H1 (cell line): ENCODE data around the gene ZNF765. TPM values are rescaled to one million over a fixed set of nuclear protein-coding genes. Genes with fewer than 3 reads are reported as not detected.
A peak's percentile ranks its signal among the peaks of the same experiment; 100 is the strongest.

Experiments used
- CTCF ChIA-PET: fragments of 300-600 bp; sonication (Branson Sonifier 250); formaldehyde crosslinking; loops from one replicate; lab custom pipeline; 2021; ENCODE audit not compliant: partially characterized antibody; lab: Charles Lee
- POLR2A ChIA-PET: fragments of 300-600 bp; sonication (Branson Sonifier 250); formaldehyde crosslinking; loops from one replicate; lab custom pipeline; 2021; ENCODE audit warnings: inconsistent platforms; ENCODE audit not compliant: partially characterized antibody; lab: Charles Lee
- DNase-seq, 2 experiments: peaks; one replicate each; pipeline versions ENCODE4 v3.0.0 to v3.0.0-alpha.2; 2010 to 2022; ENCODE audit warnings: low spot score in 2 of 2, low read depth in 1 of 2, mixed read lengths in 1 of 2
- FAIRE-seq: peaks from 2 replicates; lab custom pipeline; 2011; peaks lifted over from hg19 to GRCh38; lab: Jason Lieb, UNC
- H2AFZ ChIP-seq: 2 replicates; pipeline ENCODE4 v1.8.1; 2012; ENCODE audit warnings: low read length, inconsistent platforms
- H2AK5ac ChIP-seq: 2 replicates; pipeline ENCODE4 v1.6.1; 2013; ENCODE audit warnings: low read depth, low read length
- H2BK120ac ChIP-seq: replicated peaks from 2 replicates; pipeline ENCODE3; 2013; ENCODE audit warnings: low read depth, low read length, inconsistent platforms
- H2BK12ac ChIP-seq: 2 replicates; pipeline ENCODE4 v1.6.1; 2013; ENCODE audit warnings: low read depth, low read length
- H2BK15ac ChIP-seq: 2 replicates; pipeline ENCODE4 v1.6.1; 2013; ENCODE audit warnings: low read length
- H2BK20ac ChIP-seq: 2 replicates; pipeline ENCODE4 v1.6.1; 2013; ENCODE audit warnings: low read length
- H2BK5ac ChIP-seq: 2 replicates; pipeline ENCODE4 v1.6.1; 2013; ENCODE audit warnings: low read depth, low read length
- H3K14ac ChIP-seq: 2 replicates; pipeline ENCODE4 v1.6.1; 2013; ENCODE audit warnings: inconsistent platforms; ENCODE audit not compliant: insufficient read length
- H3K18ac ChIP-seq: 2 replicates; pipeline ENCODE4 v1.6.1; 2013; ENCODE audit warnings: low read length; ENCODE audit errors: extremely low read depth
- H3K23ac ChIP-seq: 2 replicates; pipeline ENCODE4 v1.6.1; 2013; ENCODE audit warnings: inconsistent platforms; ENCODE audit not compliant: insufficient read length
- H3K23me2 ChIP-seq: 2 replicates; pipeline ENCODE4 v1.6.1; 2013; ENCODE audit warnings: low read depth, low read length
- H3K27ac ChIP-seq: 2 replicates; pipeline ENCODE4 v1.6.1; 2011; ENCODE audit warnings: low read depth, low read length, inconsistent platforms
- H3K27me3 ChIP-seq, 4 experiments: replicated peaks in 1 of 4; 1 replicate in 1 of 4; 2 replicates in 3 of 4; pipeline versions ENCODE4 v1.6.1 to v1.8.1; 2011 to 2013; ENCODE audit warnings: low read length in 3 of 4, mild to moderate bottlenecking in 3 of 4, inconsistent platforms in 2 of 4, mixed read lengths in 2 of 4, moderate library complexity in 1 of 4; ENCODE audit not compliant: control insufficient read depth in 3 of 4, insufficient read depth in 3 of 4; ENCODE audit errors: extremely low read depth in 1 of 4
- H3K36me3 ChIP-seq, 4 experiments: 2 replicates each; pipeline versions ENCODE4 v1.6.1 to v1.8.1; 2011 to 2013; ENCODE audit warnings: mild to moderate bottlenecking in 4 of 4, low read length in 3 of 4, moderate library complexity in 2 of 4, control low read depth in 1 of 4, inconsistent platforms in 1 of 4; ENCODE audit not compliant: insufficient read depth in 4 of 4, control insufficient read depth in 2 of 4
- H3K4ac ChIP-seq: replicated peaks from 2 replicates; pipeline ENCODE3; 2013; ENCODE audit warnings: low read length, low read depth, mixed read lengths, inconsistent platforms; ENCODE audit not compliant: insufficient read length
- H3K4me1 ChIP-seq, 4 experiments: replicated peaks in 1 of 4; 1 replicate in 1 of 4; 2 replicates in 3 of 4; pipeline versions ENCODE4 v1.6.1 to v1.8.1; 2011 to 2013; ENCODE audit warnings: low read length in 3 of 4, inconsistent platforms in 2 of 4, mixed read lengths in 1 of 4; ENCODE audit not compliant: insufficient read depth in 4 of 4, control insufficient read depth in 3 of 4
- H3K4me2 ChIP-seq, 2 experiments: 2 replicates each; pipeline versions ENCODE4 v1.6.1 to v1.8.1; 2011 to 2013; ENCODE audit warnings: low read depth in 2 of 2, low read length in 2 of 2, control low read depth in 1 of 2, inconsistent platforms in 1 of 2, mild to moderate bottlenecking in 1 of 2; ENCODE audit not compliant: insufficient read depth in 1 of 2
- H3K4me3 ChIP-seq, 4 experiments: fragments of 200-600, 300-600 bp in 1 of 4; sonication (generic), shearing (Covaris generic), sonication (Bioruptor Twin) in 1 of 4; 2 replicates each; pipeline versions ENCODE4 v1.5.1 to v1.8.1; 2011 to 2016; ENCODE audit warnings: low read length in 4 of 4, low read depth in 3 of 4, control low read depth in 2 of 4, inconsistent platforms in 2 of 4, mild to moderate bottlenecking in 2 of 4, mixed read lengths in 1 of 4, moderate library complexity in 1 of 4; ENCODE audit not compliant: insufficient read depth in 2 of 4; ENCODE audit errors: extremely low read depth in 1 of 4
- H3K56ac ChIP-seq: replicated peaks from 2 replicates; pipeline ENCODE3; 2013; ENCODE audit warnings: low read depth, mild to moderate bottlenecking, mixed read lengths, low read length, inconsistent platforms; ENCODE audit not compliant: insufficient read length
- H3K79me1 ChIP-seq: 2 replicates; pipeline ENCODE4 v1.6.1; 2013; ENCODE audit warnings: low read depth, low read length, control low read depth
- H3K79me2 ChIP-seq, 2 experiments: 2 replicates each; pipeline versions ENCODE4 v1.6.1 to v1.8.1; 2012 to 2013; ENCODE audit warnings: low read length in 2 of 2, mild to moderate bottlenecking in 2 of 2, inconsistent platforms in 1 of 2; ENCODE audit not compliant: insufficient read depth in 2 of 2, control insufficient read depth in 1 of 2
- H3K9ac ChIP-seq, 4 experiments: replicated peaks in 1 of 4; 1 replicate in 1 of 4; 2 replicates in 3 of 4; pipeline versions ENCODE4 v1.6.1 to v1.8.1; 2011 to 2013; ENCODE audit warnings: low read depth in 3 of 4, low read length in 3 of 4, control low read depth in 2 of 4, mild to moderate bottlenecking in 2 of 4, moderate library complexity in 2 of 4, inconsistent platforms in 1 of 4; ENCODE audit errors: extremely low read depth in 1 of 4
- H3K9me3 ChIP-seq, 2 experiments: 2 replicates each; pipeline versions ENCODE4 v1.6.1 to v1.8.1; 2012 to 2013; ENCODE audit warnings: mild to moderate bottlenecking in 2 of 2, moderate library complexity in 2 of 2, control low read depth in 1 of 2, inconsistent platforms in 1 of 2, low read depth in 1 of 2, low read length in 1 of 2, mixed read lengths in 1 of 2; ENCODE audit not compliant: insufficient read depth in 2 of 2
- H4K20me1 ChIP-seq, 2 experiments: replicated peaks in 1 of 2; 2 replicates each; pipeline versions ENCODE3 to v1.8.1; 2011 to 2013; ENCODE audit warnings: inconsistent platforms in 2 of 2, low read length in 2 of 2, mild to moderate bottlenecking in 1 of 2; ENCODE audit not compliant: insufficient read depth in 2 of 2, control insufficient read depth in 1 of 2
- H4K5ac ChIP-seq: 2 replicates; pipeline ENCODE4 v1.6.1; 2013; ENCODE audit warnings: low read length, low read depth, mixed read lengths, inconsistent platforms; ENCODE audit not compliant: insufficient read length
- H4K8ac ChIP-seq: 2 replicates; pipeline ENCODE4 v1.8.0; 2013; ENCODE audit warnings: mild to moderate bottlenecking, moderate library complexity, low read length, inconsistent platforms; ENCODE audit not compliant: insufficient read depth; ENCODE audit errors: extremely low read depth
- H4K91ac ChIP-seq: replicated peaks from 2 replicates; pipeline ENCODE3; 2013; ENCODE audit warnings: low read length, mixed read lengths, inconsistent platforms; ENCODE audit not compliant: insufficient read length
- RBBP5 ChIP-seq: IDR thresholded peaks from 2 replicates; pipeline ENCODE4 v1.7.1; 2012; ENCODE audit warnings: low read depth, mild to moderate bottlenecking, inconsistent platforms, low read length, moderate library complexity, borderline replicate concordance
- SIN3A ChIP-seq, 2 experiments: IDR thresholded peaks in 1 of 2; conservative IDR thresholded peaks in 1 of 2; 2 replicates each; pipeline ENCODE4 v1.6.1; 2011 to 2012; ENCODE audit warnings: low read length in 2 of 2, improper control_type of control experiment in 1 of 2, low read depth in 1 of 2, mild to moderate bottlenecking in 1 of 2
- SRF ChIP-seq: IDR thresholded peaks from 2 replicates; pipeline ENCODE4 v1.6.1; 2011; ENCODE audit warnings: mild to moderate bottlenecking, low read depth, low read length, moderate library complexity
- WGBS, 2 experiments: shearing (Covaris generic) in 1 of 2; methylation state at CpG; one replicate each; pipeline versions ENCODE4 v1.1.6 to v1.1.7; 2013 to 2015; ENCODE audit warnings: low lambda C conversion rate in 2 of 2, mixed read lengths in 2 of 2, inconsistent platforms in 1 of 2, low coverage in 1 of 2, missing lambda C conversion rate in 1 of 2; ENCODE audit not compliant: insufficient replicate concordance in 2 of 2, insufficient coverage in 1 of 2, insufficient read length in 1 of 2; ENCODE audit errors: extremely low coverage in 1 of 2, missing lambda C conversion rate in 1 of 2; 5-methylcytosine and 5-hydroxymethylcytosine counted together
- polyA plus RNA-seq, 7 experiments: library from polyadenylated mRNA; depleted of rRNA in 3 of 7; stranded (reverse) in 5 of 7; unstranded in 2 of 7; fragments of >200 nt in 5 of 7; fragments of 200-250 nt in 2 of 7; gene quantifications; 1 replicate in 5 of 7; 2 replicates in 1 of 7; 4 replicates in 1 of 7; pipeline versions ENCODE4 v1.2.1 to v1.2.3, GENCODE V29; 2011 to 2013; ENCODE audit warnings: missing spikeins in 2 of 7, mixed read lengths in 2 of 7
- total RNA-seq: library from RNA; stranded (reverse); fragmentation: NEBNext Ultra II Directional; extraction: Animal tissue kit (Norgen Biotek cat#: 25700); gene quantifications from 2 replicates; pipeline ENCODE4 v1.2.1, GENCODE V29; 2021

ZNF765 gene
- total and polyA plus RNA-seq, 2 of the 8 experiments (the other 6 are each of a cell fraction or from before 2014, with no cell fraction given), result 4.5 to 22.3 TPM

- POLR2A ChIA-PET, result interaction anchor here (0.6 to 1.4 kb wide), 3 partner anchors 30 to 1562 kb away, joined by 3 to 11 read pairs (median 4); partner anchors contain the start of gene ZNF761
Observed at GRCh38 chr19:53463263-53463662, 68.3 kb downstream of the ZNF765 start.

More at GRCh38 chr19:53463263-53463662, 68.3 kb downstream of the ZNF765 start:
- no peaks in the 10 kb centered on the region for H3K9me3 ChIP-seq
- H2AFZ ChIP-seq, result peak overlapping the region; percentile 7; the same call in 1 of the 2 replicates
- H2BK120ac ChIP-seq, result no peak overlapping the region
- no peak overlapping the region for H3K4ac ChIP-seq
- no peak overlapping the region for H2BK15ac ChIP-seq
- no peak overlapping the region for H2BK20ac ChIP-seq
- H4K5ac ChIP-seq, result no peak overlapping the region
- DNase-seq, result peak; percentile 80 to 91
- no peaks in the 10 kb centered on the region; a peak in 1 of 7 replicates for H3K27me3 ChIP-seq
- H3K4me1 ChIP-seq, result peaks cover 0 to 8% (median 5%) of the 10 kb centered on the region in 4 experiments; a peak in 4 of 7 replicates
- no peak overlapping the region for H3K27ac ChIP-seq
- no peak overlapping the region for H3K18ac ChIP-seq
- H4K8ac ChIP-seq, result peak overlapping the region; percentile 73; the same call in 1 of the 2 replicates
- H3K9ac ChIP-seq, result peak overlapping the region in 1 of 4 experiments; percentile 18; a peak in 1 of 7 replicates
- CTCF ChIA-PET, result interaction anchor here (1.6 to 2.1 kb wide), 3 partner anchors 11 to 40 kb away, joined by 5 to 8 read pairs (median 5); no protein-coding TSS in a partner anchor
- H2BK5ac ChIP-seq, result peak overlapping the region; percentile 66; the same call in 1 of the 2 replicates
- no peak overlapping the region for H3K14ac ChIP-seq
- 0 out of 4 replicates have a peak, but pooled peaks of 1 of the 2 experiments have one; percentile 9 for TF ChIP-seq SIN3A (conservative IDR thresholded peaks at IDR 0.05 in 1 of 2, IDR thresholded peaks at IDR 0.05 in 1 of 2; ENCODE audit: low read depth in 1 of 2, low read length in 2 of 2)
- no peak for TF ChIP-seq SRF
- 0 out of 2 replicates have a peak, but pooled peaks have one; percentile 46 for TF ChIP-seq RBBP5
- TF ChIP-seq, all 59 proteins: peak for 2
- Histone ChIP-seq H3K79me1 (no peaks in the 10 kb centered on the region), H3K36me3 (no peaks in the 10 kb centered on the region), H3K4me2 (peak overlapping the region; percentile 76 to 80), H2BK12ac (no peak overlapping the region), H3K23ac (no peak overlapping the region), H3K56ac (no peak overlapping the region), H2AK5ac (no peak overlapping the region), H4K20me1 (no peaks in the 10 kb centered on the region), H3K23me2 (peaks cover 5% of the 10 kb centered on the region), H4K91ac (no peak overlapping the region), H3K4me3 (peak overlapping the region in 3 of 4 experiments; percentile 23 to 56 (median 46); a peak in 6 of 8 replicates), H3K79me2 (no peaks in the 10 kb centered on the region)
- 3% methylated on average over 11 of the region's 19 CpGs; no CpG with 5 or more reads in 1 of the 2 experiments for WGBS, 2 experiments
- FAIRE-seq, result peak; percentile 19
